Cardiac muscle cell (in vitro differentiated cells and primary cell): ENCODE results near the gene CD8A. TPM values are rescaled to one million over a fixed set of nuclear protein-coding genes. Genes with fewer than 3 reads are reported as not detected.

Source experiments
- DNase-seq, 2 donors: peaks; one replicate each; pipeline versions ENCODE4 v3.0.0 to v3.0.0-alpha.2; 2010 to 2017; ENCODE audit warnings: low read depth in 1 of 2, low spot score in 1 of 2
- H3K27ac ChIP-seq: fragments of 200-600 bp; sonication (generic); 2 replicates; pipeline ENCODE4 v1.5.1; 2016
- H3K27me3 ChIP-seq: fragments of 200-600 bp; sonication (generic); 2 replicates; pipeline ENCODE4 v1.6.0; 2016; ENCODE audit warnings: control low read depth
- H3K36me3 ChIP-seq: fragments of 200-600 bp; sonication (generic); 2 replicates; pipeline ENCODE4 v1.5.1; 2016; ENCODE audit warnings: control low read depth
- H3K4me1 ChIP-seq: fragments of 200-600 bp; sonication (generic); 2 replicates; pipeline ENCODE4 v1.8.1; 2017; ENCODE audit warnings: low read depth, mild to moderate bottlenecking, mixed run types
- H3K4me3 ChIP-seq: fragments of 200-600 bp; sonication (generic); 2 replicates; pipeline ENCODE4 v1.5.1; 2016; ENCODE audit warnings: mild to moderate bottlenecking
- H3K9me3 ChIP-seq: fragments of 200-600 bp; sonication (generic); 2 replicates; pipeline ENCODE4 v1.5.1; 2017; ENCODE audit warnings: low read depth, mild to moderate bottlenecking, control low read depth
- CTCF ChIP-seq: IDR thresholded peaks from 2 replicates; pipeline ENCODE4 v1.5.1; 2012; ENCODE audit warnings: low read depth, mild to moderate bottlenecking, low read length
- polyA plus RNA-seq: library from polyadenylated mRNA; unstranded; fragments of >200 nt; fragmentation: Nextera tagmentation; extraction: Ambion mirVana; gene quantifications from 2 replicates; pipeline ENCODE4 v1.2.1, GENCODE V29; 2016
- total RNA-seq: library from RNA; depleted of rRNA; stranded (reverse); fragments of >200 nt; gene quantifications from 2 replicates; pipeline ENCODE4 v1.2.3, GENCODE V29; 2016

CD8A gene
- total and polyA plus RNA-seq, 2 experiments from 2014 or later: not detected

GRCh38 chr2:86786001-86786536 is 4.6 kb downstream of the CD8A start:
- DNase-seq: no peak
- peaks cover 59% of the 10 kb centered on the region for H3K27me3 ChIP-seq

GRCh38 chr2:86785456-86785855 is 5.3 kb downstream of the CD8A start:
- Histone ChIP-seq H3K27me3 (peaks cover 53% of the 10 kb centered on the region), H3K27ac (no peak overlapping the region), H3K36me3 (no peaks in the 10 kb centered on the region), H3K9me3 (no peaks in the 10 kb centered on the region), H3K4me3 (no peak overlapping the region), H3K4me1 (peaks cover 7% of the 10 kb centered on the region)
- no peak for TF ChIP-seq CTCF
- no peak for DNase-seq

More at GRCh38 chr2:86786001-86786536, 4.6 kb downstream of the CD8A start:
- Histone ChIP-seq H3K27ac (no peak overlapping the region), H3K4me1 (peaks cover 7% of the 10 kb centered on the region), H3K36me3 (no peaks in the 10 kb centered on the region), H3K9me3 (no peaks in the 10 kb centered on the region), H3K4me3 (no peak overlapping the region)
- no peak for TF ChIP-seq CTCF

DNA sequence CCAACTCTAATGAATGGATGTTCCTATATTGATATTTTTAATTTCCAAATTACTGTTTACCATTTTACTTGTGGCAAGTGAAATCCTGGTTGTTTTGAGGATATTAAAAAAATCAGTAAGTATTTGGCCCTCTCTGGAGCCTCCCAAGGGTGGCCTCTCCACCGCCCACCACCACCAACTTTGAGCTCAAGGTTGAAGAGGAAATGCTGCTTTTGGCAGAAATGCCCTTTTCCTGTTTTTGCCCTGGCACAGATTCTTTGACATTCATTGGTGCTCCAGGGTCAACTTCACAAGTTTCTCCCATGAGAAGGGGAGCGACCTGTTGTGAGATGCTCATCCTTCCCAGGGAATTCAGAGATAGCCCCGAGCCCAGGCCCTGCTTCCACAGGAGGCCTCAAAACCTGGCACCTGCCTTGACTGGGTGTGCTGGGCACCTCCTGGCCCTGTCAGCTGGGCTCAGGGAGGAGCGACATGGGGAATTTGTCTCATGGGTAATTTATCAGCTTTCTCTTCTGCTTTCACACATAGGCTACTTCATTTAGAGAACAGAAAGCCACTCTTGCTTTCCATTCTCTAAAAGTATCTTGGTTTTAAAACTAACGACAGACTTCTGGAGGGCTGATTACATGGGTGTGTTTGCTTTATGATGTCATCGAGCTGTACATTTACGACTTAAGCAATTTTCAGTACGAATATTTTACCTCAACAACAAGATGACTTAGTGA is 6.9 kb downstream of the CD8A start:
- Histone ChIP-seq H3K27me3 (peaks cover 36% of the 10 kb centered on the region), H3K4me1 (peaks cover 7% of the 10 kb centered on the region), H3K9me3 (no peaks in the 10 kb centered on the region), H3K4me3 (no peak overlapping the region), H3K36me3 (no peaks in the 10 kb centered on the region), H3K27ac (no peak overlapping the region)
- TF ChIP-seq CTCF: no peak
- no peak for DNase-seq

- H3K27ac ChIP-seq: no peak overlapping the region
- TF ChIP-seq CTCF: no peak
- H3K4me1 ChIP-seq: peaks cover 7% of the 10 kb centered on the region
- no peak overlapping the region for H3K4me3 ChIP-seq
- peak in 1 of 2 donors; percentile 64 for DNase-seq
- H3K36me3 ChIP-seq: no peaks in the 10 kb centered on the region
- H3K9me3 ChIP-seq: no peaks in the 10 kb centered on the region
- peaks cover 26% of the 10 kb centered on the region for H3K27me3 ChIP-seq
Measured at GRCh38 chr2:86782748-86783147, 8.0 kb downstream of the CD8A start.

DNA sequence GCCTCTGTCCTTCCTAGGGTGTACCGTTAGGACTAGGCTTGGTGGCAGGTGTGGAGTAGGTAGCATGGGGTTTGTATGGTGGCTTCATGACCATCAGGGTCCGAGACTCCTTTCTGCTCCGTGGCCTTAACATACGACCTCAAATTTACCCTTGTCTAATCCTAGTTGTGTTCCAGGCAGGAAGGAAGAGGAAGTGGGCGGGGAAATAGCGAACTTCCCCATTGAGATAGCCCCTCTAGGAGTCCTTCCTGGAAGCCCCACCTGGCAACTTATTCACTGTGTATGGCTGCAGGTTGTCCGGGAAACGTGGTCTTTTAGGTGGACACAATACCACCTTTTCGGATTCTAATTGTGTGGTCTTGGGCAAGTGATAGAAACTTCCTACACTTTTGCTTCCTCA is 9.3 kb downstream of the CD8A start:
- no peak overlapping the region for H3K27ac ChIP-seq

More for the DNA sequence above, 9.3 kb downstream of the CD8A start:
- H3K27me3 ChIP-seq: peaks cover 16% of the 10 kb centered on the region
- no peaks in the 10 kb centered on the region for H3K36me3 ChIP-seq
- H3K4me3 ChIP-seq: no peak overlapping the region
- TF ChIP-seq CTCF: no peak
- H3K9me3 ChIP-seq: no peaks in the 10 kb centered on the region
- peaks cover 16% of the 10 kb centered on the region for H3K4me1 ChIP-seq
- DNase-seq: no peak
